Thyroid gland (tissue), 4 donors: ENCODE measurements around the gene CISTR. TPM values are rescaled to one million over a fixed set of nuclear protein-coding genes. Genes with fewer than 3 reads are reported as not detected.

ENCODE experiments used
- DNase-seq, 2 donors: peaks; one replicate each; pipeline ENCODE4 v3.0.0-alpha.2; 2019
- H3K27ac ChIP-seq, 3 donors: fragments of 200-600 bp; sonication (generic); 1 replicate in 2 of 3; 2 replicates in 1 of 3; pipeline ENCODE4 v1.5.1; 2016 to 2019; ENCODE audit warnings: mild to moderate bottlenecking in 1 of 3, moderate library complexity in 1 of 3
- H3K27me3 ChIP-seq: fragments of 200-600 bp; sonication (generic); one replicate; pipeline ENCODE4 v1.5.1; 2019
- H3K36me3 ChIP-seq, 2 donors: fragments of 200-600 bp; sonication (generic); one replicate each; pipeline ENCODE4 v1.5.1; 2016 to 2019
- H3K4me1 ChIP-seq, 2 donors: fragments of 200-600 bp; sonication (generic); one replicate each; pipeline ENCODE4 v1.5.1; 2017 to 2019
- H3K4me3 ChIP-seq, 3 donors: fragments of 200-600 bp; sonication (generic); replicated peaks in 1 of 3; 1 replicate in 2 of 3; 2 replicates in 1 of 3; pipeline ENCODE4 v1.5.1; 2016; ENCODE audit warnings: mild to moderate bottlenecking in 1 of 3
- H3K9me3 ChIP-seq: fragments of 200-600 bp; sonication (generic); one replicate; pipeline ENCODE4 v1.5.1; 2017
- POLR2A ChIP-seq, 2 donors: fragments of 450-650 bp; IDR thresholded peaks; one replicate each; pipeline ENCODE4 v1.6.1; 2017; ENCODE audit warnings: antibody characterized with exemption in 2 of 2, mild to moderate bottlenecking in 2 of 2, moderate library complexity in 1 of 2
- WGBS, 2 donors: methylation state at CpG; one replicate each; pipeline ENCODE4 v1.1.5; 2017; 5-methylcytosine and 5-hydroxymethylcytosine counted together
- intact Hi-C: fragments of 100-400 bp; cut with DNase I; formaldehyde crosslinking; loops from one replicate; pipeline ENCODE4 v1.15.1; 2023
- total RNA-seq, 4 donors: library from RNA; depleted of rRNA; stranded (reverse); fragments of >200 nt; gene quantifications; one replicate each; pipeline ENCODE4 v1.2.3, GENCODE V29; 2016
- TF ChIP-seq, protein P1 (sequence below), 6 experiments: fragments of 200-600 bp in 3 of 6; fragments of 450-650 bp in 3 of 6; sonication (generic) in 3 of 6; IDR thresholded peaks; one replicate each; pipeline ENCODE4 v1.5.1; 2016 to 2019; ENCODE audit warnings: antibody characterized with exemption in 6 of 6, mild to moderate bottlenecking in 2 of 6, inconsistent platforms in 1 of 6, moderate library complexity in 1 of 6

The CISTR gene
- not detected for total RNA-seq

GRCh38 chr12:53751336-53752191, at the start of gene CISTR:
Gene CISTR, minus strand, starts transcription at chr12:53751979.
- TF ChIP-seq POLR2A (IDR thresholded peaks at IDR 0.05), result peak in 1 of 2 donors; percentile 64
- TF ChIP-seq, protein P1, sequence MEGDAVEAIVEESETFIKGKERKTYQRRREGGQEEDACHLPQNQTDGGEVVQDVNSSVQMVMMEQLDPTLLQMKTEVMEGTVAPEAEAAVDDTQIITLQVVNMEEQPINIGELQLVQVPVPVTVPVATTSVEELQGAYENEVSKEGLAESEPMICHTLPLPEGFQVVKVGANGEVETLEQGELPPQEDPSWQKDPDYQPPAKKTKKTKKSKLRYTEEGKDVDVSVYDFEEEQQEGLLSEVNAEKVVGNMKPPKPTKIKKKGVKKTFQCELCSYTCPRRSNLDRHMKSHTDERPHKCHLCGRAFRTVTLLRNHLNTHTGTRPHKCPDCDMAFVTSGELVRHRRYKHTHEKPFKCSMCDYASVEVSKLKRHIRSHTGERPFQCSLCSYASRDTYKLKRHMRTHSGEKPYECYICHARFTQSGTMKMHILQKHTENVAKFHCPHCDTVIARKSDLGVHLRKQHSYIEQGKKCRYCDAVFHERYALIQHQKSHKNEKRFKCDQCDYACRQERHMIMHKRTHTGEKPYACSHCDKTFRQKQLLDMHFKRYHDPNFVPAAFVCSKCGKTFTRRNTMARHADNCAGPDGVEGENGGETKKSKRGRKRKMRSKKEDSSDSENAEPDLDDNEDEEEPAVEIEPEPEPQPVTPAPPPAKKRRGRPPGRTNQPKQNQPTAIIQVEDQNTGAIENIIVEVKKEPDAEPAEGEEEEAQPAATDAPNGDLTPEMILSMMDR (IDR thresholded peaks at IDR 0.05), result peak in 1 of 6 experiments; percentile 21
- DNase-seq, result peak; percentile 61 to 64
- Histone ChIP-seq H3K36me3 (no peaks in the 10 kb centered on the region), H3K4me1 (peaks cover 18 to 43% of the 10 kb centered on the region in 2 donors), H3K27ac (peak within 1 kb of the TSS; percentile 52 to 87 (median 79)), H3K27me3 (no peaks in the 10 kb centered on the region), H3K4me3 (peak within 1 kb of the TSS; percentile 12 to 46 (median 28)), H3K9me3 (no peaks in the 10 kb centered on the region)
- intact Hi-C loops, result no loop called here
- 7 to 14% methylated on average over 35 to 74 of the region's 76 CpGs for WGBS, 2 donors

GRCh38 chr12:53798575-53798974, 46.8 kb upstream of the CISTR start:
- Histone ChIP-seq H3K4me3 (no peak overlapping the region), H3K27me3 (peaks cover 5% of the 10 kb centered on the region), H3K27ac (no peak overlapping the region), H3K36me3 (no peaks in the 10 kb centered on the region), H3K9me3 (no peaks in the 10 kb centered on the region), H3K4me1 (no peaks in the 10 kb centered on the region)
- DNase-seq, result no peak
- 74 to 81% methylated on average over 2 of the region's 2 CpGs for WGBS, 2 donors
- intact Hi-C loops, result no loop called here
- TF ChIP-seq, protein P1 (IDR thresholded peaks at IDR 0.05), result no peak
- no peak for TF ChIP-seq POLR2A (IDR thresholded peaks at IDR 0.05)

GRCh38 chr12:53795927-53796326, 44.1 kb upstream of the CISTR start:
- WGBS, 2 donors, result 48 to 57% methylated on average over 6 of the region's 6 CpGs

DNA sequence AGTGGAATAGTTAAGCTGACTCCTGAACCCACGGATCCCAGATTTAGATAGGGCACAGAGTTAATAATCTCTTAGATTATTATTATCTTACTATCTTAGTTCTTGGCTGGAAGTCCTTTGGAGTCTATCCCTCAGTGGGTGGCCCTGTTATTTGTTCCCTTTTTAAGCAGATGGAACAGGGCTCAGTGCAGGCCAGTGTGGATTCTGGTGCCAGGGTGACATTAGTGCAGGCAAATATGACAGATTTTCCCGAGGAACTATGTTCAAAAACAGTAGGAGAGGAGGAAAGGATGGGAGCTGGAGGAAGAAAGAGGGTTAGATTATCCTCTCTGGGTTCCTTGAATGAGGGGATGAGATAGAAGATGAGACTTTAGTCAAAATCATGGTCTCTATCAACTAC, 41.4 kb upstream of the CISTR start:
- Histone ChIP-seq H3K4me3 (no peak overlapping the region), H3K36me3 (no peaks in the 10 kb centered on the region), H3K27ac (no peak overlapping the region), H3K27me3 (no peaks in the 10 kb centered on the region), H3K4me1 (no peaks in the 10 kb centered on the region), H3K9me3 (no peaks in the 10 kb centered on the region)
- WGBS, 2 donors, result 70 to 71% methylated on average over 2 of the region's 2 CpGs
- intact Hi-C loops, result no loop called here
- TF ChIP-seq, protein P1 (IDR thresholded peaks at IDR 0.05), result no peak
- no peak for TF ChIP-seq POLR2A (IDR thresholded peaks at IDR 0.05)
- no peak for DNase-seq

More at GRCh38 chr12:53795927-53796326, 44.1 kb upstream of the CISTR start:
- no peak for DNase-seq
- Histone ChIP-seq H3K4me1 (no peaks in the 10 kb centered on the region), H3K36me3 (no peaks in the 10 kb centered on the region), H3K4me3 (no peak overlapping the region), H3K27me3 (no peaks in the 10 kb centered on the region), H3K27ac (no peak overlapping the region), H3K9me3 (no peaks in the 10 kb centered on the region)
- TF ChIP-seq POLR2A (IDR thresholded peaks at IDR 0.05), result no peak
- TF ChIP-seq, protein P1 (IDR thresholded peaks at IDR 0.05), result no peak
- intact Hi-C loops, result no loop called here

DNA sequence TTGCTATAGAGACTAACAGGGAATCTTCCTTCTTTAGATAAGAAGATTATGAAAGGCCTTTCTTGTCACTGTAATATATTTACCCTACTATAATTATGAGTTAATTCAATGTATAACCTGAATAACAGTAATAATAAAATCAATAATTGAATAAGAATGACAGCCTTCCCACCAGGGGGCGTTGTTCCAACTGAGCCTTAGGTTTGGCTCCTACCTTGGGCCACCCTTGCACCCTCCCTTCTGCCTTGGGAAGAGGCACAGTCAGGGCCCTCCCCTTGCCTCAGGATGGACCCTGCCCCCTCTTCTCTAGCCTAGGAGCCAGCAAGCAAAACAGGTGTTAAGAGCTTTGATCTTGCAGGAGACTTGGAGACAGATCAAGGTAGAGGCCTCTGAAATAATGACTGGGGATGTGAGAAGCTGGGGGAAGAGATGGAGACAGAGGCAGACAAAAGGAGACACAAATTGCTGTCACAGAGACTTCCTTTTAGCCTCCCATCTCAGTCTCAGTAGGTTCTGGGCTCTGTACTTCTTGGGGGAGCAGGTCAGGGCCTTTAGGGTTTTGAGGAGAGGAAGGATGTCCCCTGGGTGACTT, 40.1 kb upstream of the CISTR start:
- DNase-seq, result no peak
- WGBS, 2 donors, result 4 to 5% methylated on average over 1 of the region's 1 CpG
- no peak overlapping the region for H3K27ac ChIP-seq
- no peaks in the 10 kb centered on the region for H3K36me3 ChIP-seq
- intact Hi-C loops, result no loop called here
- TF ChIP-seq, protein P1 (IDR thresholded peaks at IDR 0.05), result peak in 2 of 6 experiments; percentile 13 to 29
- no peak for TF ChIP-seq POLR2A (IDR thresholded peaks at IDR 0.05)
- H3K27me3 ChIP-seq, result no peaks in the 10 kb centered on the region
- no peaks in the 10 kb centered on the region for H3K9me3 ChIP-seq
- H3K4me1 ChIP-seq, result no peaks in the 10 kb centered on the region
- no peak overlapping the region for H3K4me3 ChIP-seq
